A549 treated with DMSO at 1 μM for 4 hours (cell line): Measurements from ENCODE around the gene NCOA7. TPM values are rescaled to one million over a fixed set of nuclear protein-coding genes. Genes with fewer than 3 reads are reported as not detected.

ENCODE experiments used
- total RNA-seq: library from RNA; stranded (reverse); fragments of 200-300 nt; extraction: Qiagen RNA extraction; gene quantifications from 5 replicates; pipeline ENCODE4 v1.2.3, GENCODE V29; 2022; ENCODE audit warnings: low read depth

NCOA7 gene
- 22.1 to 36.1 TPM (median 29.0 TPM) in 5 replicates for total RNA-seq

GRCh38 chr6:125790358-125791150 is at the start of gene NCOA7:
Gene NCOA7 (plus strand): TSS chr6:125790960. CDS start chr6:125815355, 24,395 bp downstream.

GRCh38 chr6:125749173-125749864 is 41.4 kb upstream of the NCOA7 start, which contains the start of gene HEY2:
Gene HEY2 (plus strand): TSS chr6:125749632. CDS start chr6:125749777, 145 bp downstream.

GRCh38 chr6:125956506-125957390 is 166.0 kb downstream of the NCOA7 start, which contains the start of gene HINT3:
Gene HINT3 (plus strand): TSS chr6:125956770. CDS start chr6:125956978, 208 bp downstream.

Other genes starting within 250 kb of the NCOA7 start
- 0.06 to 0.09 TPM (median 0.08 TPM) in 5 replicates for gene HEY2, start 41.3 kb upstream of the NCOA7 start, total RNA-seq
- 6.6 to 8.9 TPM (median 8.4 TPM) in 5 replicates for gene HINT3, start 165.8 kb downstream of the NCOA7 start, total RNA-seq
- gene TRMT11, start 195.6 kb downstream of the NCOA7 start, total RNA-seq: 10.6 to 15.2 TPM (median 13.9 TPM) in 5 replicates